Measurements from ENCODE around the gene SORCS2. TPM values are rescaled to one million over a fixed set of nuclear protein-coding genes. Genes with fewer than 3 reads are reported as not detected.

SORCS2 gene
- total RNA-seq, 4 donors from 2014 or later: 2.0 to 7.4 (median 3.6) TPM

GRCh38 chr4:7756561-7757355 is 564.4 kb downstream of the SORCS2 start:
- 82% methylated on average over 5 of the region's 32 CpGs; no CpG with 5 or more reads in 1 of the 2 donors for WGBS, 2 donors (ENCODE audit: low coverage in 1 of 2)
- H3K9me3 ChIP-seq: no peaks in the 10 kb centered on the region
- no peaks in the 10 kb centered on the region for H3K27me3 ChIP-seq
- peaks cover 0 to 42% (median 6%) of the 10 kb centered on the region in 3 donors for H3K4me1 ChIP-seq
- no peak for ATAC-seq
- no peak overlapping the region for H3K4me3 ChIP-seq
- TF ChIP-seq CTCF (IDR thresholded peaks at IDR 0.05): no peak
- no peak for TF ChIP-seq EP300 (IDR thresholded peaks at IDR 0.05)
- TF ChIP-seq POLR2A (IDR thresholded peaks at IDR 0.05): no peak
- no peak for TF ChIP-seq POLR2AphosphoS5 (IDR thresholded peaks at IDR 0.05)
- peaks cover 0 to 20% of the 10 kb centered on the region in 2 donors for H3K36me3 ChIP-seq
- H3K27ac ChIP-seq: peak overlapping the region in 2 of 4 donors; percentile 48 to 62

- H3K4me3 ChIP-seq: no peak overlapping the region
- WGBS, 2 donors (ENCODE audit: low coverage in 1 of 2): 10 to 58% methylated on average over 4 of the region's 22 CpGs
- ATAC-seq: no peak
- no peak for TF ChIP-seq EP300 (IDR thresholded peaks at IDR 0.05)
- TF ChIP-seq CTCF (IDR thresholded peaks at IDR 0.05): no peak
- peak; percentile 48 for TF ChIP-seq POLR2AphosphoS5 (IDR thresholded peaks at IDR 0.05)
- no peak for TF ChIP-seq POLR2A (IDR thresholded peaks at IDR 0.05)
- H3K9me3 ChIP-seq: no peaks in the 10 kb centered on the region
- H3K4me1 ChIP-seq: peaks cover 0 to 47% (median 6%) of the 10 kb centered on the region in 3 donors
- peak overlapping the region in 3 of 4 donors; percentile 37 to 62 (median 48) for H3K27ac ChIP-seq
- H3K27me3 ChIP-seq: no peaks in the 10 kb centered on the region
- H3K36me3 ChIP-seq: peaks cover 0 to 25% of the 10 kb centered on the region in 2 donors
These were observed 565.4 kb downstream of the SORCS2 start for GRCh38 chr4:7757501-7758471.

GRCh38 chr4:7758476-7758875 is 566.1 kb downstream of the SORCS2 start:
- no peak for TF ChIP-seq EP300 (IDR thresholded peaks at IDR 0.05)
- no peak for TF ChIP-seq POLR2A (IDR thresholded peaks at IDR 0.05)
- TF ChIP-seq CTCF (IDR thresholded peaks at IDR 0.05): no peak
- no peak for TF ChIP-seq POLR2AphosphoS5 (IDR thresholded peaks at IDR 0.05)
- ATAC-seq: no peak
- WGBS, 2 donors (ENCODE audit: low coverage in 1 of 2): 90 to 95% methylated on average over 3 to 6 of the region's 11 CpGs

GRCh38 chr4:7759216-7759615 is 566.9 kb downstream of the SORCS2 start:
- peaks cover 0 to 39% of the 10 kb centered on the region in 2 donors for H3K36me3 ChIP-seq
- TF ChIP-seq POLR2AphosphoS5 (IDR thresholded peaks at IDR 0.05): no peak
- no peak for TF ChIP-seq EP300 (IDR thresholded peaks at IDR 0.05)
- no peak for TF ChIP-seq CTCF (IDR thresholded peaks at IDR 0.05)
- no peak for TF ChIP-seq POLR2A (IDR thresholded peaks at IDR 0.05)
- H3K4me1 ChIP-seq: peaks cover 0 to 47% (median 6%) of the 10 kb centered on the region in 3 donors
- H3K27me3 ChIP-seq: no peaks in the 10 kb centered on the region
- no peak for ATAC-seq
- 65 to 75% methylated on average over 10 to 12 of the region's 12 CpGs for WGBS, 2 donors (ENCODE audit: low coverage in 1 of 2)
- no peak overlapping the region for H3K4me3 ChIP-seq
- peak overlapping the region in 3 of 4 donors; percentile 36 to 79 (median 53) for H3K27ac ChIP-seq
- H3K9me3 ChIP-seq: no peaks in the 10 kb centered on the region

More at GRCh38 chr4:7758476-7758875, 566.1 kb downstream of the SORCS2 start:
- no peaks in the 10 kb centered on the region for H3K9me3 ChIP-seq
- peaks cover 0 to 47% (median 6%) of the 10 kb centered on the region in 3 donors for H3K4me1 ChIP-seq
- H3K36me3 ChIP-seq: peaks cover 0 to 31% of the 10 kb centered on the region in 2 donors
- no peaks in the 10 kb centered on the region for H3K27me3 ChIP-seq
- H3K27ac ChIP-seq: peak overlapping the region in 3 of 4 donors; percentile 37 to 62 (median 48)
- H3K4me3 ChIP-seq: no peak overlapping the region
